Cardiac septum (tissue), 1 donor: Measurements from ENCODE around the gene PLEKHG3. TPM values are rescaled to one million over a fixed set of nuclear protein-coding genes. Genes with fewer than 3 reads are reported as not detected.
A peak's percentile ranks its signal among the peaks of the same experiment; 100 is the strongest.
"Not testable (repeated sequence)": the region's sequence is repeated elsewhere in the genome, so short reads cannot be mapped to it uniquely, and the experiment has no call there.

Experiments
- DNase-seq: peaks from one replicate; pipeline ENCODE4 v3.0.0-alpha.2; 2020; ENCODE audit warnings: low spot score
- intact Hi-C: fragments of 100-400 bp; cut with DNase I; formaldehyde crosslinking; loops from one replicate; pipeline ENCODE4 v1.14.0; 2022
- long read RNA-seq: library from polyadenylated mRNA; unstranded; transcript quantifications from one replicate; pipeline ENCODE4 v2.0.0, GENCODE V29; 2021
- total RNA-seq: library from RNA; stranded (reverse); fragmentation: NEBNext Ultra II Directional; extraction: Animal tissue kit (Norgen Biotek cat#: 25700); gene quantifications from one replicate; pipeline ENCODE4 v1.2.1, GENCODE V29; 2021
- donor health status: DM: no; HTN: no; CAD: no.

PLEKHG3 gene
- 22.5 TPM for total RNA-seq
- long read RNA-seq, partial matches to known transcripts = 5 of 30 reads
- long read RNA-seq, other reads (novel, unspliced or antisense) = 23 of 30 reads

GRCh38 chr14:64704143-64704742, at the start of gene PLEKHG3:
Gene PLEKHG3, plus strand, starts transcription at chr14:64704424. Its CDS starts 23,208 bp downstream, at chr14:64727632.
- peak; percentile 93 for DNase-seq
- intact Hi-C loops = no loop called here

GRCh38 chr14:64654901-64655300, 49.3 kb upstream of the PLEKHG3 start:
- no peak for DNase-seq
- intact Hi-C loops = no loop called here

- intact Hi-C loops = no loop called here
- DNase-seq = no peak
These were observed 47.2 kb upstream of the PLEKHG3 start for GRCh38 chr14:64656986-64657385.

GRCh38 chr14:64658201-64658600, 46.0 kb upstream of the PLEKHG3 start:
- intact Hi-C loops = no loop called here
- no peak for DNase-seq

GRCh38 chr14:64658700-64659264, 45.4 kb upstream of the PLEKHG3 start:
- DNase-seq, intact Hi-C loops: not testable (repeated sequence)

GRCh38 chr14:64659366-64659765, 44.9 kb upstream of the PLEKHG3 start:
- intact Hi-C loops = no loop called here
- no peak for DNase-seq

GRCh38 chr14:64663174-64663573, 41.0 kb upstream of the PLEKHG3 start:
- intact Hi-C loops = no loop called here
- DNase-seq = no peak

GRCh38 chr14:64671591-64671990, 32.6 kb upstream of the PLEKHG3 start:
- no peak for DNase-seq
- intact Hi-C loops = loop anchor here (2.0 to 5.0 kb wide), 2 partner anchors 93 to 221 kb away; no protein-coding TSS in a partner anchor

- no peak for DNase-seq
- intact Hi-C loops = loop anchor here (5.0 kb wide), 1 partner anchor 219 kb away; no protein-coding TSS in a partner anchor
These were observed 30.9 kb upstream of the PLEKHG3 start for GRCh38 chr14:64673316-64673715.

GRCh38 chr14:64673748-64674147, 30.5 kb upstream of the PLEKHG3 start:
- DNase-seq = peak; percentile 90
- intact Hi-C loops = loop anchor here (5.0 kb wide), 1 partner anchor 219 kb away; no protein-coding TSS in a partner anchor

- intact Hi-C loops = loop anchor here (5.0 kb wide), 1 partner anchor 217 kb away; no protein-coding TSS in a partner anchor
- DNase-seq = no peak
These were observed 29.4 kb upstream of the PLEKHG3 start for GRCh38 chr14:64674829-64675228.

GRCh38 chr14:64675312-64675711, 28.9 kb upstream of the PLEKHG3 start:
- intact Hi-C loops = no loop called here
- DNase-seq = no peak

- intact Hi-C loops = no loop called here
- no peak for DNase-seq
These were observed 27.7 kb upstream of the PLEKHG3 start for GRCh38 chr14:64676410-64677008.

GRCh38 chr14:64680013-64680713, 24.1 kb upstream of the PLEKHG3 start:
- no peak for DNase-seq
- intact Hi-C loops = loop anchor here (5.0 kb wide), 1 partner anchor 42 kb away; no protein-coding TSS in a partner anchor

- intact Hi-C loops = loop anchor here (5.0 kb wide), 1 partner anchor 42 kb away; no protein-coding TSS in a partner anchor
- no peak for DNase-seq
These were observed 23.5 kb upstream of the PLEKHG3 start for GRCh38 chr14:64680714-64681065.

- intact Hi-C loops = loop anchor here (5.0 kb wide), 1 partner anchor 40 kb away; no protein-coding TSS in a partner anchor
- DNase-seq = peak; percentile 80
These were observed 22.2 kb upstream of the PLEKHG3 start for GRCh38 chr14:64681796-64682710.

- intact Hi-C loops = loop anchor here (5.0 kb wide), 1 partner anchor 39 kb away; no protein-coding TSS in a partner anchor
- DNase-seq = no peak
These were observed 21.4 kb upstream of the PLEKHG3 start for GRCh38 chr14:64682843-64683242.

GRCh38 chr14:64683264-64683663, 21.0 kb upstream of the PLEKHG3 start:
- intact Hi-C loops = loop anchor here (5.0 kb wide), 1 partner anchor 39 kb away; no protein-coding TSS in a partner anchor
- DNase-seq = no peak

- no peak for DNase-seq
These were observed 20.1 kb upstream of the PLEKHG3 start for GRCh38 chr14:64684091-64684490.

More at GRCh38 chr14:64684091-64684490, 20.1 kb upstream of the PLEKHG3 start:
- intact Hi-C loops = loop anchor here (5.0 kb wide), 1 partner anchor 38 kb away; no protein-coding TSS in a partner anchor
